Ureter (tissue), 1 donor: Measurements from ENCODE around the gene PIK3R5. TPM values are rescaled to one million over a fixed set of nuclear protein-coding genes. Genes with fewer than 3 reads are reported as not detected.

Experiments used
- DNase-seq: peaks from one replicate; pipeline ENCODE4 v3.0.0-alpha.2; 2020; ENCODE audit warnings: low spot score
- total RNA-seq: library from RNA; stranded (reverse); gene quantifications from one replicate; pipeline ENCODE4 v1.2.4, GENCODE V29; 2023
- donor health status: DM: yes; HTN: yes; CAD: no.

PIK3R5 gene
- total RNA-seq, 1 donor from 2014 or later: 8.4 TPM

- no peak for DNase-seq
Measured at GRCh38 chr17:8879410-8879809, 86.1 kb downstream of the PIK3R5 start.

- no peak for DNase-seq
Measured at GRCh38 chr17:8877984-8878383, 87.5 kb downstream of the PIK3R5 start.

- DNase-seq: no peak
Measured at GRCh38 chr17:8875957-8876356, 89.5 kb downstream of the PIK3R5 start.

- DNase-seq: no peak
Measured at GRCh38 chr17:8875436-8875835, 90.1 kb downstream of the PIK3R5 start.

- DNase-seq: no peak
Measured at GRCh38 chr17:8873801-8874715, 91.4 kb downstream of the PIK3R5 start.

- no peak for DNase-seq
Measured at GRCh38 chr17:8872705-8873435, 92.6 kb downstream of the PIK3R5 start.

GRCh38 chr17:8872036-8872704 lies 93.3 kb downstream of the PIK3R5 start:
- DNase-seq: no peak

GRCh38 chr17:8871081-8871581 lies 94.4 kb downstream of the PIK3R5 start:
- DNase-seq: no peak

- DNase-seq: no peak
Measured at GRCh38 chr17:8870406-8871040, 95.0 kb downstream of the PIK3R5 start.

GRCh38 chr17:8869114-8869815 lies 96.2 kb downstream of the PIK3R5 start:
- DNase-seq: no peak

- no peak for DNase-seq
Measured at GRCh38 chr17:8868529-8868951, 97.0 kb downstream of the PIK3R5 start.

- no peak for DNase-seq
Measured at GRCh38 chr17:8868092-8868491, 97.4 kb downstream of the PIK3R5 start.

GRCh38 chr17:8867361-8867981 lies 98.0 kb downstream of the PIK3R5 start, which contains the start of gene PIK3R6:
Gene PIK3R6 (minus strand): TSS chr17:8867674. CDS start chr17:8849794, 17,880 bp downstream.
- DNase-seq: no peak

- no peak for DNase-seq
Measured at GRCh38 chr17:8865811-8866210, 99.7 kb downstream of the PIK3R5 start.

GRCh38 chr17:8865385-8865784 lies 100.1 kb downstream of the PIK3R5 start:
- no peak for DNase-seq

- no peak for DNase-seq
Measured at GRCh38 chr17:8862213-8863056, 103.1 kb downstream of the PIK3R5 start.

GRCh38 chr17:8861495-8862181 lies 103.9 kb downstream of the PIK3R5 start:
- DNase-seq: no peak

GRCh38 chr17:8859804-8860430 lies 105.6 kb downstream of the PIK3R5 start:
- no peak for DNase-seq
